DMS153 treated with DMSO at 0.1 percent for 48 hours (cell line): ENCODE measurements around the gene MORC3.
"Not testable (repeated sequence)": the region's sequence is repeated elsewhere in the genome, so short reads cannot be mapped to it uniquely, and the experiment has no call there.

ENCODE experiments used
- DNase-seq: peaks from one replicate; lab custom pipeline; 2025; ENCODE audit not compliant: unreplicated experiment; lab: John Stamatoyannopoulos, UW

The MORC3 gene

GRCh38 chr21:36319767-36320420 is at the start of gene MORC3:
MORC3 (plus strand) TSS chr21:36320197; CDS start chr21:36320265, 68 bp downstream.
- DNase-seq, result peak; percentile 97

GRCh38 chr21:36270786-36271695 is 49.0 kb upstream of the MORC3 start:
- not testable (repeated sequence) for DNase-seq

- no peak for DNase-seq
Observed at GRCh38 chr21:36274128-36274527, 45.9 kb upstream of the MORC3 start.

GRCh38 chr21:36282568-36283230 is 37.3 kb upstream of the MORC3 start:
- no peak for DNase-seq

GRCh38 chr21:36283231-36283622 is 36.8 kb upstream of the MORC3 start:
- DNase-seq, result not testable (repeated sequence)

GRCh38 chr21:36288651-36289243 is 31.2 kb upstream of the MORC3 start:
- no peak for DNase-seq

- no peak for DNase-seq
Observed at GRCh38 chr21:36291509-36291908, 28.5 kb upstream of the MORC3 start.

GRCh38 chr21:36297406-36297937 is 22.5 kb upstream of the MORC3 start:
- DNase-seq, result no peak

GRCh38 chr21:36297938-36298572 is 21.9 kb upstream of the MORC3 start:
- DNase-seq, result peak; percentile 7

GRCh38 chr21:36306872-36307534 is 13.0 kb upstream of the MORC3 start:
- no peak for DNase-seq

GRCh38 chr21:36310016-36310415 is 10.0 kb upstream of the MORC3 start:
- no peak for DNase-seq

- DNase-seq, result not testable (repeated sequence)
Observed at GRCh38 chr21:36313446-36313845, 6.6 kb upstream of the MORC3 start.

GRCh38 chr21:36316045-36316444 is 4.0 kb upstream of the MORC3 start:
- DNase-seq, result not testable (repeated sequence)

GRCh38 chr21:36316872-36317484 is 3.0 kb upstream of the MORC3 start:
- no peak for DNase-seq

- DNase-seq, result not testable (repeated sequence)
Observed at GRCh38 chr21:36319406-36319766, 611 bp upstream of the MORC3 start.

- DNase-seq, result no peak
Observed at GRCh38 chr21:36320421-36321324, 676 bp downstream of the MORC3 start.

- no peak for DNase-seq
Observed at GRCh38 chr21:36321325-36322082, 1.5 kb downstream of the MORC3 start.

- no peak for DNase-seq
Observed at GRCh38 chr21:36322083-36322424, 2.1 kb downstream of the MORC3 start.
